ENCODE data around the gene PKIG.

Gene PKIG

GRCh38 chr20:44648579-44648978, 66.2 kb downstream of the PKIG start:
- in situ Hi-C loops (cut with MboI; ENCODE audit: low pct_unique_long_range_greater_than_20kb, low sequenced_read_pairs, unreplicated experiment) = no loop called here

GRCh38 chr20:44649126-44649525, 66.7 kb downstream of the PKIG start:
- no peak for DNase-seq (ENCODE audit: low spot score)
- in situ Hi-C loops (cut with MboI; ENCODE audit: low pct_unique_long_range_greater_than_20kb, low sequenced_read_pairs, unreplicated experiment) = no loop called here
- TF ChIP-seq CTCF (IDR thresholded peaks at IDR 0.05; ENCODE audit: extremely low read depth, insufficient read depth, missing control alignments) = no peak

More at GRCh38 chr20:44648579-44648978, 66.2 kb downstream of the PKIG start:
- no peak for TF ChIP-seq CTCF (IDR thresholded peaks at IDR 0.05; ENCODE audit: extremely low read depth, insufficient read depth, missing control alignments)
- no peak for DNase-seq (ENCODE audit: low spot score)

- in situ Hi-C loops (cut with MboI; ENCODE audit: low pct_unique_long_range_greater_than_20kb, low sequenced_read_pairs, unreplicated experiment) = no loop called here
- no peak for DNase-seq (ENCODE audit: low spot score)
- TF ChIP-seq CTCF (IDR thresholded peaks at IDR 0.05; ENCODE audit: extremely low read depth, insufficient read depth, missing control alignments) = no peak
Measured at GRCh38 chr20:44649976-44650375, 67.6 kb downstream of the PKIG start.

GRCh38 chr20:44650771-44651433, 68.5 kb downstream of the PKIG start:
- in situ Hi-C loops (cut with MboI; ENCODE audit: low pct_unique_long_range_greater_than_20kb, low sequenced_read_pairs, unreplicated experiment) = no loop called here

GRCh38 chr20:44651434-44651683, 69.0 kb downstream of the PKIG start:
- in situ Hi-C loops (cut with MboI; ENCODE audit: low pct_unique_long_range_greater_than_20kb, low sequenced_read_pairs, unreplicated experiment) = no loop called here
- no peak for TF ChIP-seq CTCF (IDR thresholded peaks at IDR 0.05; ENCODE audit: extremely low read depth, insufficient read depth, missing control alignments)
- no peak for DNase-seq (ENCODE audit: low spot score)

More at GRCh38 chr20:44650771-44651433, 68.5 kb downstream of the PKIG start:
- TF ChIP-seq CTCF (IDR thresholded peaks at IDR 0.05; ENCODE audit: extremely low read depth, insufficient read depth, missing control alignments) = no peak
- no peak for DNase-seq (ENCODE audit: low spot score)

- TF ChIP-seq CTCF (IDR thresholded peaks at IDR 0.05; ENCODE audit: extremely low read depth, insufficient read depth, missing control alignments) = no peak
- peak; percentile 56 for DNase-seq (ENCODE audit: low spot score)
- in situ Hi-C loops (cut with MboI; ENCODE audit: low pct_unique_long_range_greater_than_20kb, low sequenced_read_pairs, unreplicated experiment) = no loop called here
Measured at GRCh38 chr20:44651684-44652423, 69.5 kb downstream of the PKIG start, which contains the start of gene ADA. ADA (minus strand) TSS chr20:44651699; CDS start chr20:44651607, 92 bp downstream.
